AG09309 (cell line): Measurements from ENCODE around the gene ACADVL.
A peak's percentile ranks its signal among the peaks of the same experiment; 100 is the strongest.

ENCODE experiments used
- DNase-seq: peaks from one replicate; pipeline ENCODE4 v3.0.0-alpha.2; 2010; ENCODE audit warnings: low read depth
- H3K4me3 ChIP-seq: 2 replicates; pipeline ENCODE4 v1.5.1; 2011; ENCODE audit warnings: mild to moderate bottlenecking, low read depth, low read length, moderate library complexity; ENCODE audit not compliant: control insufficient read depth
- CTCF ChIP-seq: IDR thresholded peaks from 2 replicates; pipeline ENCODE4 v1.5.1; 2011; ENCODE audit warnings: mild to moderate bottlenecking, low read depth, low read length, inconsistent platforms; ENCODE audit not compliant: insufficient read depth, control insufficient read depth; ENCODE audit errors: missing control alignments

Gene ACADVL

GRCh38 chr17:7211491-7212273 is 8.1 kb upstream of the ACADVL start:
- H3K4me3 ChIP-seq: no peak overlapping the region
- TF ChIP-seq CTCF: no peak
- DNase-seq: no peak

GRCh38 chr17:7213895-7214299 is 5.8 kb upstream of the ACADVL start:
- peak overlapping the region; percentile 65 for H3K4me3 ChIP-seq
- no peak for DNase-seq
- peak; percentile 36 for TF ChIP-seq CTCF

GRCh38 chr17:7214300-7215135 is 5.2 kb upstream of the ACADVL start:
- DNase-seq: peak; percentile 84
- peak overlapping the region; percentile 65 for H3K4me3 ChIP-seq
- peak; percentile 70 for TF ChIP-seq CTCF

GRCh38 chr17:7215136-7215638 is 4.6 kb upstream of the ACADVL start:
- no peak for DNase-seq
- H3K4me3 ChIP-seq: peak overlapping the region; percentile 65
- TF ChIP-seq CTCF: no peak

GRCh38 chr17:7215652-7216180 is 4.0 kb upstream of the ACADVL start:
- peak overlapping the region; percentile 80 for H3K4me3 ChIP-seq
- DNase-seq: no peak
- TF ChIP-seq CTCF: no peak

GRCh38 chr17:7216242-7217112 is 3.3 kb upstream of the ACADVL start:
- DNase-seq: no peak
- H3K4me3 ChIP-seq: peak overlapping the region; percentile 80
- no peak for TF ChIP-seq CTCF
